ENCODE results near the gene ITGA6. TPM values are rescaled to one million over a fixed set of nuclear protein-coding genes. Genes with fewer than 3 reads are reported as not detected.

The ITGA6 gene
- total and polyA plus RNA-seq, 2 experiments from 2014 or later, result 32.9 to 124 TPM

DNA sequence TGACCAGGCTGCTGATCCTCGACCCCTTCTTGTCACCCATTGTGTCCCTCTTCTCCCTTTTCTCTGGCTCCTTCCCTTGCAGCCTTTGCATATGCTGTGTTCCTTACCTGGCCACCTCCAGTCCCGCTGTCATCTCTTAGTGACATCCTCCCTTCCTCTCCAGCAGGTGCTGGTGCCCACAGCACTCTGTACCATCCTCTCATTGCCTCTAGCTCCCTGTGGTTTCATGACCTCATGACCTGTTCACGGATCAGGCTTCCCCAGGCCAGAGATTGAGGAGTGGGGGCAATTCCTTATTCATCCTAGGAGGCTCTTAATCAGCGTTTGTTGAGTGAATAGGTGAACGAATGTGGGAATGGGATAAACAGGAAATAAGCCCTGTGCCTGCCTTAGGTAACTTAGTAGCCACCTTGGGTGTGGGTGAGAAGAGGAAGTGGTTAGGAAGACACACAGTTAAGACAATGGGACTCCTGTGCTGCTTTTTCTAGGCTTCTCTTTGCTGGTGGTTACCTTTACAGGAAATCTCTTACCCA lies 35.5 kb downstream of the ITGA6 start (continued):
- TF ChIP-seq, protein P1, sequence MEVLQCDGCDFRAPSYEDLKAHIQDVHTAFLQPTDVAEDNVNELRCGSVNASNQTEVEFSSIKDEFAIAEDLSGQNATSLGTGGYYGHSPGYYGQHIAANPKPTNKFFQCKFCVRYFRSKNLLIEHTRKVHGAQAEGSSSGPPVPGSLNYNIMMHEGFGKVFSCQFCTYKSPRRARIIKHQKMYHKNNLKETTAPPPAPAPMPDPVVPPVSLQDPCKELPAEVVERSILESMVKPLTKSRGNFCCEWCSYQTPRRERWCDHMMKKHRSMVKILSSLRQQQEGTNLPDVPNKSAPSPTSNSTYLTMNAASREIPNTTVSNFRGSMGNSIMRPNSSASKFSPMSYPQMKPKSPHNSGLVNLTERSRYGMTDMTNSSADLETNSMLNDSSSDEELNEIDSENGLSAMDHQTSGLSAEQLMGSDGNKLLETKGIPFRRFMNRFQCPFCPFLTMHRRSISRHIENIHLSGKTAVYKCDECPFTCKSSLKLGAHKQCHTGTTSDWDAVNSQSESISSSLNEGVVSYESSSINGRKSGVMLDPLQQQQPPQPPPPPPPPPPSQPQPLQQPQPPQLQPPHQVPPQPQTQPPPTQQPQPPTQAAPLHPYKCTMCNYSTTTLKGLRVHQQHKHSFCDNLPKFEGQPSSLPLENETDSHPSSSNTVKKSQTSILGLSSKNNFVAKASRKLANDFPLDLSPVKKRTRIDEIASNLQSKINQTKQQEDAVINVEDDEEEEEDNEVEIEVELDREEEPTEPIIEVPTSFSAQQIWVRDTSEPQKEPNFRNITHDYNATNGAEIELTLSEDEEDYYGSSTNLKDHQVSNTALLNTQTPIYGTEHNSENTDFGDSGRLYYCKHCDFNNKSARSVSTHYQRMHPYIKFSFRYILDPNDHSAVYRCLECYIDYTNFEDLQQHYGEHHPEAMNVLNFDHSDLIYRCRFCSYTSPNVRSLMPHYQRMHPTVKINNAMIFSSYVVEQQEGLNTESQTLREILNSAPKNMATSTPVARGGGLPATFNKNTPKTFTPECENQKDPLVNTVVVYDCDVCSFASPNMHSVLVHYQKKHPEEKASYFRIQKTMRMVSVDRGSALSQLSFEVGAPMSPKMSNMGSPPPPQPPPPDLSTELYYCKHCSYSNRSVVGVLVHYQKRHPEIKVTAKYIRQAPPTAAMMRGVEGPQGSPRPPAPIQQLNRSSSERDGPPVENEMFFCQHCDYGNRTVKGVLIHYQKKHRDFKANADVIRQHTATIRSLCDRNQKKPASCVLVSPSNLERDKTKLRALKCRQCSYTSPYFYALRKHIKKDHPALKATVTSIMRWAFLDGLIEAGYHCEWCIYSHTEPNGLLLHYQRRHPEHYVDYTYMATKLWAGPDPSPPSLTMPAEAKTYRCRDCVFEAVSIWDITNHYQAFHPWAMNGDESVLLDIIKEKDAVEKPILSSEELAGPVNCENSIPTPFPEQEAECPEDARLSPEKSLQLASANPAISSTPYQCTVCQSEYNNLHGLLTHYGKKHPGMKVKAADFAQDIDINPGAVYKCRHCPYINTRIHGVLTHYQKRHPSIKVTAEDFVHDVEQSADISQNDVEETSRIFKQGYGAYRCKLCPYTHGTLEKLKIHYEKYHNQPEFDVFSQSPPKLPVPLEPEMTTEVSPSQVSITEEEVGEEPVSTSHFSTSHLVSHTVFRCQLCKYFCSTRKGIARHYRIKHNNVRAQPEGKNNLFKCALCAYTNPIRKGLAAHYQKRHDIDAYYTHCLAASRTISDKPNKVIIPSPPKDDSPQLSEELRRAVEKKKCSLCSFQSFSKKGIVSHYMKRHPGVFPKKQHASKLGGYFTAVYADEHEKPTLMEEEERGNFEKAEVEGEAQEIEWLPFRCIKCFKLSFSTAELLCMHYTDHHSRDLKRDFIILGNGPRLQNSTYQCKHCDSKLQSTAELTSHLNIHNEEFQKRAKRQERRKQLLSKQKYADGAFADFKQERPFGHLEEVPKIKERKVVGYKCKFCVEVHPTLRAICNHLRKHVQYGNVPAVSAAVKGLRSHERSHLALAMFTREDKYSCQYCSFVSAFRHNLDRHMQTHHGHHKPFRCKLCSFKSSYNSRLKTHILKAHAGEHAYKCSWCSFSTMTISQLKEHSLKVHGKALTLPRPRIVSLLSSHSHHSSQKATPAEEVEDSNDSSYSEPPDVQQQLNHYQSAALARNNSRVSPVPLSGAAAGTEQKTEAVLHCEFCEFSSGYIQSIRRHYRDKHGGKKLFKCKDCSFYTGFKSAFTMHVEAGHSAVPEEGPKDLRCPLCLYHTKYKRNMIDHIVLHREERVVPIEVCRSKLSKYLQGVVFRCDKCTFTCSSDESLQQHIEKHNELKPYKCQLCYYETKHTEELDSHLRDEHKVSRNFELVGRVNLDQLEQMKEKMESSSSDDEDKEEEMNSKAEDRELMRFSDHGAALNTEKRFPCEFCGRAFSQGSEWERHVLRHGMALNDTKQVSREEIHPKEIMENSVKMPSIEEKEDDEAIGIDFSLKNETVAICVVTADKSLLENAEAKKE (CRISPR knock-in tag; IDR thresholded peaks at IDR 0.05), result no peak
- TF ChIP-seq, protein P2, sequence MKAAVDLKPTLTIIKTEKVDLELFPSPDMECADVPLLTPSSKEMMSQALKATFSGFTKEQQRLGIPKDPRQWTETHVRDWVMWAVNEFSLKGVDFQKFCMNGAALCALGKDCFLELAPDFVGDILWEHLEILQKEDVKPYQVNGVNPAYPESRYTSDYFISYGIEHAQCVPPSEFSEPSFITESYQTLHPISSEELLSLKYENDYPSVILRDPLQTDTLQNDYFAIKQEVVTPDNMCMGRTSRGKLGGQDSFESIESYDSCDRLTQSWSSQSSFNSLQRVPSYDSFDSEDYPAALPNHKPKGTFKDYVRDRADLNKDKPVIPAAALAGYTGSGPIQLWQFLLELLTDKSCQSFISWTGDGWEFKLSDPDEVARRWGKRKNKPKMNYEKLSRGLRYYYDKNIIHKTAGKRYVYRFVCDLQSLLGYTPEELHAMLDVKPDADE (IDR thresholded peaks at IDR 0.05), result no peak
- TF ChIP-seq STAT1 (IDR thresholded peaks at IDR 0.05; ENCODE audit: unreplicated experiment) (no peak), EZH2phosphoT487 (IDR thresholded peaks at IDR 0.05; ENCODE audit: unreplicated experiment) (no peak), EZH2 (IDR thresholded peaks at IDR 0.05; ENCODE audit: low read depth, unreplicated experiment) (no peak), ZNF114 (CRISPR knock-in tag; IDR thresholded peaks at IDR 0.05) (no peak), POLR2AphosphoS5 (IDR thresholded peaks at IDR 0.05; ENCODE audit: low read depth) (no peak), CREB1 (CRISPR knock-in tag; IDR thresholded peaks at IDR 0.05; ENCODE audit: low read depth) (no peak), JUNB (IDR thresholded peaks at IDR 0.05; ENCODE audit: unreplicated experiment) (no peak), NANOG (IDR thresholded peaks at IDR 0.05; ENCODE audit: borderline replicate concordance) (no peak)
- TF ChIP-seq, protein P3, sequence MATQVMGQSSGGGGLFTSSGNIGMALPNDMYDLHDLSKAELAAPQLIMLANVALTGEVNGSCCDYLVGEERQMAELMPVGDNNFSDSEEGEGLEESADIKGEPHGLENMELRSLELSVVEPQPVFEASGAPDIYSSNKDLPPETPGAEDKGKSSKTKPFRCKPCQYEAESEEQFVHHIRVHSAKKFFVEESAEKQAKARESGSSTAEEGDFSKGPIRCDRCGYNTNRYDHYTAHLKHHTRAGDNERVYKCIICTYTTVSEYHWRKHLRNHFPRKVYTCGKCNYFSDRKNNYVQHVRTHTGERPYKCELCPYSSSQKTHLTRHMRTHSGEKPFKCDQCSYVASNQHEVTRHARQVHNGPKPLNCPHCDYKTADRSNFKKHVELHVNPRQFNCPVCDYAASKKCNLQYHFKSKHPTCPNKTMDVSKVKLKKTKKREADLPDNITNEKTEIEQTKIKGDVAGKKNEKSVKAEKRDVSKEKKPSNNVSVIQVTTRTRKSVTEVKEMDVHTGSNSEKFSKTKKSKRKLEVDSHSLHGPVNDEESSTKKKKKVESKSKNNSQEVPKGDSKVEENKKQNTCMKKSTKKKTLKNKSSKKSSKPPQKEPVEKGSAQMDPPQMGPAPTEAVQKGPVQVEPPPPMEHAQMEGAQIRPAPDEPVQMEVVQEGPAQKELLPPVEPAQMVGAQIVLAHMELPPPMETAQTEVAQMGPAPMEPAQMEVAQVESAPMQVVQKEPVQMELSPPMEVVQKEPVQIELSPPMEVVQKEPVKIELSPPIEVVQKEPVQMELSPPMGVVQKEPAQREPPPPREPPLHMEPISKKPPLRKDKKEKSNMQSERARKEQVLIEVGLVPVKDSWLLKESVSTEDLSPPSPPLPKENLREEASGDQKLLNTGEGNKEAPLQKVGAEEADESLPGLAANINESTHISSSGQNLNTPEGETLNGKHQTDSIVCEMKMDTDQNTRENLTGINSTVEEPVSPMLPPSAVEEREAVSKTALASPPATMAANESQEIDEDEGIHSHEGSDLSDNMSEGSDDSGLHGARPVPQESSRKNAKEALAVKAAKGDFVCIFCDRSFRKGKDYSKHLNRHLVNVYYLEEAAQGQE (IDR thresholded peaks at IDR 0.05; ENCODE audit: unreplicated experiment), result no peak

All from GM23338 (cell line).